ENCODE measurements around the gene TXLNG. TPM values are rescaled to one million over a fixed set of nuclear protein-coding genes. Genes with fewer than 3 reads are reported as not detected.
"Not testable (repeated sequence)": the region's sequence is repeated elsewhere in the genome, so short reads cannot be mapped to it uniquely, and the experiment has no call there.

The TXLNG gene
- total RNA-seq, 1 experiment from 2014 or later = 17.4 TPM

DNA sequence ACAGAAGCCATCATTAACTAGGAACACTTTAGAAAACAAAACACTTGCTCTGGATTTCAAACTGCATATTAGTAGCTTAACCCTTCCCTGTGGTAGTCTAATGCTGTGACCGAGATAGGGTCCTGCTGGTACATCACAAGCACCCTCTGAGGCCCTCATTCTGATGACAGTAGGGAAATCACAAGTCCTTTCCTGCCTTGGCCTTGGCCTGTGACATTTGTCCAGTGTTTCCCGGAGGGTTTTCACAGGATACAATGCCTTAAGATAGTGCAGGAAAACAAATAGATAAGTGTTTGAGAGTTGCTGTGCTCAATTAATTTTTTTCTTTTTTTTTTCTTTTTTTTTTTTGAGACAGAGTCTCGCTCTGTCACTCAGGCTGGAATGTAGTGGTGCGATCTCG, 37.8 kb upstream of the TXLNG start:
- intact Hi-C loops (cut with micrococcal nuclease; ENCODE audit: unreplicated experiment) = no loop called here
- Histone ChIP-seq H3F3A (ENCODE audit: insufficient read depth, low read depth) (no peaks in the 10 kb centered on the region), H4K20me1 (ENCODE audit: insufficient read depth) (no peaks in the 10 kb centered on the region), H3K4me3 (no peak overlapping the region), H2AFZ (no peak overlapping the region), H3K36me3 (ENCODE audit: low read depth) (no peaks in the 10 kb centered on the region), H3K4me1 (replicated peaks; ENCODE audit: insufficient read depth) (no peaks in the 10 kb centered on the region), H3K27me3 (ENCODE audit: insufficient read depth, low read depth) (no peaks in the 10 kb centered on the region), H3K4me2 (no peak overlapping the region), H3K9me3 (ENCODE audit: insufficient read depth, low read depth) (no peaks in the 10 kb centered on the region), H3K79me2 (ENCODE audit: low read depth) (no peaks in the 10 kb centered on the region), H3K9me2 (ENCODE audit: insufficient read depth) (no peaks in the 10 kb centered on the region), H3K27ac (no peak overlapping the region)
- BruUV-seq (replicated peaks) = no TSS peak
- ChIA-PET POLR2A (ENCODE audit: unreplicated experiment) (no interaction called here), CTCF (no interaction called here)
- no peak for TF ChIP-seq EZH2 (IDR thresholded peaks at IDR 0.05; ENCODE audit: low read depth)
- DNase-seq = no peak

DNA sequence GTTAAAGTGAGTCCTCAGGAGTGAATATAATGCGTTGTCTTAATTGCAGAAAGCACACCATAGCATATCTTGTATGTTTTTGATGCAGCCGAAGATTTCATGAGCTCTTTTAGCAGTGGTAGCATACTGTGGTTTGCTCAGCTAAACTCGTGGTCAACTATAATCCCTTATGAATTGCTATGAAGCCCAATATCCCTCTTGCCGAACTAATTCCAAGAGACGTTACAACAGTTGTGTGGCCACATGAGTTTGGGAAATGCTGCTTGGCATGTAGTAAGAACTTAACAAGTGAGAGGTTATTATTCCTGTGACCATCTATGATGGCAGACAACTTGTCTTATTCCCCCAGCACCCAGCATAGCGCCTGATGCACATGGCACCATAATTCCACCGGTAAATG, 36.1 kb upstream of the TXLNG start:
- Histone ChIP-seq H3K4me3 (no peak overlapping the region), H3F3A (ENCODE audit: insufficient read depth, low read depth) (no peaks in the 10 kb centered on the region), H3K9me2 (ENCODE audit: insufficient read depth) (no peaks in the 10 kb centered on the region), H3K4me1 (replicated peaks; ENCODE audit: insufficient read depth) (no peaks in the 10 kb centered on the region), H3K36me3 (ENCODE audit: low read depth) (no peaks in the 10 kb centered on the region), H3K9me3 (ENCODE audit: insufficient read depth, low read depth) (no peaks in the 10 kb centered on the region), H3K27me3 (ENCODE audit: insufficient read depth, low read depth) (no peaks in the 10 kb centered on the region), H4K20me1 (ENCODE audit: insufficient read depth) (no peaks in the 10 kb centered on the region), H3K27ac (no peak overlapping the region), H2AFZ (no peak overlapping the region), H3K79me2 (ENCODE audit: low read depth) (no peaks in the 10 kb centered on the region), H3K4me2 (no peak overlapping the region)
- no peak for DNase-seq
- intact Hi-C loops (cut with micrococcal nuclease; ENCODE audit: unreplicated experiment) = no loop called here
- ChIA-PET CTCF (no interaction called here), POLR2A (ENCODE audit: unreplicated experiment) (no interaction called here)
- BruUV-seq (replicated peaks) = no TSS peak
- TF ChIP-seq, protein P1, sequence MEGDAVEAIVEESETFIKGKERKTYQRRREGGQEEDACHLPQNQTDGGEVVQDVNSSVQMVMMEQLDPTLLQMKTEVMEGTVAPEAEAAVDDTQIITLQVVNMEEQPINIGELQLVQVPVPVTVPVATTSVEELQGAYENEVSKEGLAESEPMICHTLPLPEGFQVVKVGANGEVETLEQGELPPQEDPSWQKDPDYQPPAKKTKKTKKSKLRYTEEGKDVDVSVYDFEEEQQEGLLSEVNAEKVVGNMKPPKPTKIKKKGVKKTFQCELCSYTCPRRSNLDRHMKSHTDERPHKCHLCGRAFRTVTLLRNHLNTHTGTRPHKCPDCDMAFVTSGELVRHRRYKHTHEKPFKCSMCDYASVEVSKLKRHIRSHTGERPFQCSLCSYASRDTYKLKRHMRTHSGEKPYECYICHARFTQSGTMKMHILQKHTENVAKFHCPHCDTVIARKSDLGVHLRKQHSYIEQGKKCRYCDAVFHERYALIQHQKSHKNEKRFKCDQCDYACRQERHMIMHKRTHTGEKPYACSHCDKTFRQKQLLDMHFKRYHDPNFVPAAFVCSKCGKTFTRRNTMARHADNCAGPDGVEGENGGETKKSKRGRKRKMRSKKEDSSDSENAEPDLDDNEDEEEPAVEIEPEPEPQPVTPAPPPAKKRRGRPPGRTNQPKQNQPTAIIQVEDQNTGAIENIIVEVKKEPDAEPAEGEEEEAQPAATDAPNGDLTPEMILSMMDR (conservative IDR thresholded peaks at IDR 0.05) = no peak
- no peak for TF ChIP-seq EZH2 (IDR thresholded peaks at IDR 0.05; ENCODE audit: low read depth)

DNA sequence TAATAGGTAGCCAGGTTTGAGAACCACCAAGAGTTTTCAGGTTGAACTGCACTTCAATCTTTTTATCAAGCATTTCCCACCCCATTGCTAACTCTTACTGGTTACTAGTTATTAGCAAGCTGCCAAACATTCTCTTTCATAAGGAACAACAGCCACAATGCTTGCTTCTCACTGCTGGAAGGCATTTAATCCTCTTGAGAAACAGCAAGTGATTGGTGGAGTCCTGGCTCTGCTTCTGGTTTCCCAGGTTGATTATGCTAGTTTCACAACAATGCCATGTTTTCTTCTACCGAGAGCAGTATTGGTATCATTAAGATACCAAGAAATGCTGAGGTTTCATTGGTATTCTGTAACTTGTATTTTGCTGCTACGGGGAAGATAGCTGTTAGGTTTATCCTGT, 32.2 kb upstream of the TXLNG start:
- no TSS peak for BruUV-seq (replicated peaks)
- no peak for TF ChIP-seq EZH2 (IDR thresholded peaks at IDR 0.05; ENCODE audit: low read depth)
- TF ChIP-seq, protein P1 (conservative IDR thresholded peaks at IDR 0.05) = no peak
- no peaks in the 10 kb centered on the region for H3K79me2 ChIP-seq (ENCODE audit: low read depth)
- ChIA-PET CTCF (no interaction called here), POLR2A (ENCODE audit: unreplicated experiment) (no interaction called here)
- no peaks in the 10 kb centered on the region for H3K9me2 ChIP-seq (ENCODE audit: insufficient read depth)
- no peaks in the 10 kb centered on the region for H3F3A ChIP-seq (ENCODE audit: insufficient read depth, low read depth)
- H3K4me3 ChIP-seq = no peak overlapping the region
- no peak overlapping the region for H2AFZ ChIP-seq
- H3K36me3 ChIP-seq (ENCODE audit: low read depth) = peaks cover 6% of the 10 kb centered on the region; the same call in 1 of the 2 replicates
- no peak overlapping the region for H3K27ac ChIP-seq
- no peaks in the 10 kb centered on the region for H3K4me1 ChIP-seq (replicated peaks; ENCODE audit: insufficient read depth)
- no peak for DNase-seq
- H3K4me2 ChIP-seq = no peak overlapping the region
- intact Hi-C loops (cut with micrococcal nuclease; ENCODE audit: unreplicated experiment) = no loop called here
- H4K20me1 ChIP-seq (ENCODE audit: insufficient read depth) = no peaks in the 10 kb centered on the region
- H3K9me3 ChIP-seq (ENCODE audit: insufficient read depth, low read depth) = no peaks in the 10 kb centered on the region
- no peaks in the 10 kb centered on the region for H3K27me3 ChIP-seq (ENCODE audit: insufficient read depth, low read depth)

DNA sequence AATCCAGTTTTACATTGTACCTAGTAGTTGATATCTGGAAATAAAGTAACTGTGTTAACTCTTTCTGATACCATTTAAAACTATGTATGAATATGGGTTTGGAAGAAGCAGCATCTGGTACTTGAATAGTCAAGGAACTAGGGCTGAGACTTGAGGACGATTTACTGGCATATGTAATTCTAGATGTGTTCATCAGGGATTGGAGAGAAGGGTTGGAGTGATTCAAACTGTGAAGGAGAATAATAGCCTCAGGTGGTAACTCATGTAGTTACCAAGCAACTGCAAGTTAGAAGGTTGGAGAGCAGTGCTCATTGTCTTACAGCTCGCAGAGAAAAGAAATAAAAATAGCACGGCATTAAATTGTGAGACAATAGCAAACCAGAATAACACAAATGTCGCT, 29.5 kb upstream of the TXLNG start:
- ChIA-PET CTCF (no interaction called here), POLR2A (ENCODE audit: unreplicated experiment) (no interaction called here)
- no peaks in the 10 kb centered on the region for H3K9me2 ChIP-seq (ENCODE audit: insufficient read depth)
- no peak for TF ChIP-seq EZH2 (IDR thresholded peaks at IDR 0.05; ENCODE audit: low read depth)
- TF ChIP-seq, protein P1 (conservative IDR thresholded peaks at IDR 0.05) = no peak
- no peak overlapping the region for H3K4me2 ChIP-seq
- H3K36me3 ChIP-seq (ENCODE audit: low read depth) = peaks cover 6% of the 10 kb centered on the region; the same call in 1 of the 2 replicates
- no peak for DNase-seq
- no peaks in the 10 kb centered on the region for H4K20me1 ChIP-seq (ENCODE audit: insufficient read depth)
- H3K4me3 ChIP-seq = no peak overlapping the region
- no peaks in the 10 kb centered on the region for H3K9me3 ChIP-seq (ENCODE audit: insufficient read depth, low read depth)
- H3K27ac ChIP-seq = no peak overlapping the region
- H3K27me3 ChIP-seq (ENCODE audit: insufficient read depth, low read depth) = no peaks in the 10 kb centered on the region
- H3K4me1 ChIP-seq (replicated peaks; ENCODE audit: insufficient read depth) = no peaks in the 10 kb centered on the region
- BruUV-seq (replicated peaks) = no TSS peak
- H3K79me2 ChIP-seq (ENCODE audit: low read depth) = no peaks in the 10 kb centered on the region
- H2AFZ ChIP-seq = no peak overlapping the region
- intact Hi-C loops (cut with micrococcal nuclease; ENCODE audit: unreplicated experiment) = no loop called here
- H3F3A ChIP-seq (ENCODE audit: insufficient read depth, low read depth) = no peaks in the 10 kb centered on the region

DNA sequence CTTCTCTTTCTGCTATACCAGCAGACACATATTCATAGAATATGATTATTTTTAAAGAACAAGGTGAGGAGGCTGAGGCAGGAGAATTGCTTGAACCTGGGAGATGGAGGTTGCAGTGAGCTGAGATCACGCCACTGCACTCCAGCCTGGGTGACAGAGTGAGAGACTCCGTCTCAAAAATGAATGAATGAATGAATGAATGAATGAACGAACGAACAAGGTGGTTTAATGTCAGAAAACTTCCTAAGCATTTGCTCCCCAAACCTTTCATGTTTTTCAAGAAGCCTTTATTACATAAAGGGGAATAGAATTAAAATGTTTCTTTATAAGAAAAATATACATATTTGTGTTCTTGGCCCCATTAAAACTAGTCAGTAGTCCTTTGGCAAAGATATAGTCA, 24.8 kb upstream of the TXLNG start:
- H3F3A ChIP-seq (ENCODE audit: insufficient read depth, low read depth); H3K36me3 ChIP-seq (ENCODE audit: low read depth); intact Hi-C loops (cut with micrococcal nuclease; ENCODE audit: unreplicated experiment); POLR2A ChIA-PET (ENCODE audit: unreplicated experiment); BruUV-seq (replicated peaks); H3K4me1 ChIP-seq (replicated peaks; ENCODE audit: insufficient read depth); H3K79me2 ChIP-seq (ENCODE audit: low read depth); H2AFZ ChIP-seq; H3K4me2 ChIP-seq; H3K27ac ChIP-seq; H3K9me2 ChIP-seq (ENCODE audit: insufficient read depth); H4K20me1 ChIP-seq (ENCODE audit: insufficient read depth); DNase-seq; H3K4me3 ChIP-seq; H3K27me3 ChIP-seq (ENCODE audit: insufficient read depth, low read depth); H3K9me3 ChIP-seq (ENCODE audit: insufficient read depth, low read depth): not testable (repeated sequence)
- CTCF ChIA-PET = interaction anchor here (0.7 kb wide), 1 partner anchor 347 kb away, joined by 3 read pairs; no protein-coding TSS in a partner anchor
